Right lobe of liver (tissue), 6 donors: Measurements from ENCODE around the gene HCK. TPM values are rescaled to one million over a fixed set of nuclear protein-coding genes. Genes with fewer than 3 reads are reported as not detected.
A peak's percentile ranks its signal among the peaks of the same experiment; 100 is the strongest.

Experiments used
- ATAC-seq, 4 donors: fragments of 200-7000 bp; cut with Tn5 transposase; one replicate each; pipeline ENCODE4 v1.9.1; 2020; ENCODE audit warnings: mild to moderate bottlenecking in 4 of 4, moderate library complexity in 4 of 4
- DNase-seq, 3 donors: peaks; one replicate each; pipeline ENCODE4 v3.0.0-alpha.2; 2020
- H3K27ac ChIP-seq, 3 donors: fragments of 200-600 bp; one replicate each; pipeline ENCODE4 v1.8.0; 2022
- H3K27me3 ChIP-seq, 2 donors: fragments of 200-600 bp; one replicate each; pipeline ENCODE4 v1.8.0; 2022
- H3K36me3 ChIP-seq, 4 donors: fragments of 200-600 bp; sonication (generic) in 1 of 4; one replicate each; pipeline versions ENCODE4 v1.5.1 to v1.8.0; 2017 to 2022; ENCODE audit warnings: control low read depth in 1 of 4
- H3K4me1 ChIP-seq, 4 donors: fragments of 200-600 bp; sonication (generic) in 1 of 4; one replicate each; pipeline versions ENCODE4 v1.5.1 to v1.8.0; 2017 to 2022; ENCODE audit warnings: control low read depth in 1 of 4
- H3K4me3 ChIP-seq, 3 donors: fragments of 200-600 bp; one replicate each; pipeline ENCODE4 v1.8.0; 2022
- H3K9me3 ChIP-seq, 4 donors: fragments of 200-600 bp; sonication (generic) in 1 of 4; one replicate each; pipeline versions ENCODE4 v1.5.1 to v1.8.0; 2017 to 2022; ENCODE audit warnings: control low read depth in 1 of 4
- POLR2A ChIP-seq: fragments of 450-650 bp; IDR thresholded peaks from one replicate; pipeline ENCODE4 v1.6.1; 2017; ENCODE audit warnings: antibody characterized with exemption, mild to moderate bottlenecking
- WGBS: methylation state at CpG from one replicate; pipeline ENCODE4 v1.1.6; 2018; ENCODE audit warnings: low coverage, low lambda C conversion rate; ENCODE audit not compliant: insufficient coverage; ENCODE audit errors: missing lambda C conversion rate; 5-methylcytosine and 5-hydroxymethylcytosine counted together
- intact Hi-C, 2 donors: fragments of 100-400 bp; cut with DNase I; formaldehyde crosslinking; loops; one replicate each; pipeline versions ENCODE4 v1.11.2 to v1.14.1; 2022
- total RNA-seq, 6 experiments: library from RNA; depleted of rRNA in 2 of 6; stranded (reverse); fragments of >200 nt in 2 of 6; fragmentation: NEBNext Ultra II Directional in 3 of 6; extraction: Animal tissue kit (Norgen Biotek cat#: 25700) in 3 of 6; gene quantifications; one replicate each; pipeline versions ENCODE4 v1.1.0 to v1.2.4, GENCODE V29; 2016 to 2023
- TF ChIP-seq, protein P1 (sequence below), 4 donors: fragments of 200-600 bp in 3 of 4; fragments of 450-650 bp in 1 of 4; IDR thresholded peaks; one replicate each; pipeline versions ENCODE4 v1.5.1 to v1.8.0; 2016 to 2022; ENCODE audit warnings: antibody characterized with exemption in 4 of 4, mild to moderate bottlenecking in 2 of 4
- donor health status: DM: no; HTN: yes; CAD: no.
- donor health status: DM: no; HTN: no; CAD: no.
- donor health status: DM: no; HTN: no; CAD: no.
- donor health status: DM: no; HTN: yes; CAD: no.
- donor health status: DM: no; HTN: yes; CAD: no.

The HCK gene
- total RNA-seq, 6 experiments from 2014 or later = 2.9 to 17.1 (median 5.6) TPM

DNA sequence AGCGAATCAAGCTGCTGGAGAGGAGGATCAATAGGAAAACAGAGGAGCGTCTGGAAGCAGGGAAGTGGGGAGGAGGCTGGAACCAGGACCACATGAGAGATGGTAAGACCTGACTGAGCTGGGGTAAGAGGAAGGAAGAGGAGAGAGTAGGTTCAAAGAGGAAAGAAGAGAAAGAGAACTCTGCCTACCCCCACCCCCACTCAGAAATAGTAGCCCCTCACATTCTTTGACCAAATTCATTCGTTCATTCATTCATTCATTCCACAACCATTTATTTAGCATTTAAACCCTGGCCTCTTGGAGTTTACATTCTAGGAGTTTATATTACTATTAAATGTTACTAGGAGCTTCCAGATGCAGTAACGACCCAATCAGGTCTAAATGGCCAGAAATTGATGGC, 15.8 kb upstream of the HCK start:
- no peak overlapping the region for H3K27ac ChIP-seq

DNA sequence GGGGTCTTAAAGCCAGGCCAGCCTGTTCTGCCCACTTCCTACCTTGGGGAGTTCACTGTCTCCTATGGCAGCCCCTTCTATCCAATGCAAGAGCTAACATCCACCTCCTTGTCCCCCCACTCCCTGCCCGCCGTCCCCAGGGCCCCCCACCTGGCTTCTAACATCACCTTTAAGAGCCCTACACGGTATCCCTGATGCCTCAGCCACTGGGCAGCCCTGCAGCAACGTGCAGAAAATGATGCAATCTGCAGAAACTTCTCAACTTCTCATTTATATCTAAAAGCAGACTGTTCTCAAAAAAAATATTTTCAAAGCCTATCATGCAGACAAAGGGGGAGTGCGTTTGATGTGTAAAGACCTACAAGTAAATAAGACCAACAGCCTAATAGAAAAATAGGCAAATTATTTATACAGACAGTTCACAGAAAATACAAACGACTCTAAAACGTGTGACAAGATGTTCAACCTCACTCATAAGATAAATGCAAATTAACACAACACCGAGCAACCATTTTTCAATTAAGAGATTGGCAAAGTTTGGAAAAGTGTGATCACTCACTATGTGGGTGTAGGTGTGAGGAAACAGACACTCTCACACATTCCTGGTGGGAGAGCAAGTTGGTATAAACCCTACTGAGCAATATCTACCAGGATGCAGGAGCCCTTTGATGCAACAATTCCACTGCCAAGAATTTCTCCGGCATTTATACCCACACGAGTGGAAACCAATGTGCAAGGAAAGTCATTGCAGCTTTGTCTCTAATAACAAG, 15.1 kb upstream of the HCK start:
- intact Hi-C loops = no loop called here
- 30% methylated on average over 10 of the region's 10 CpGs for WGBS
- no peak for ATAC-seq
- Histone ChIP-seq H3K27ac (no peak overlapping the region), H3K9me3 (no peaks in the 10 kb centered on the region), H3K4me3 (no peak overlapping the region), H3K4me1 (no peaks in the 10 kb centered on the region), H3K27me3 (no peaks in the 10 kb centered on the region), H3K36me3 (no peaks in the 10 kb centered on the region)
- TF ChIP-seq POLR2A = no peak
- TF ChIP-seq, protein P1, sequence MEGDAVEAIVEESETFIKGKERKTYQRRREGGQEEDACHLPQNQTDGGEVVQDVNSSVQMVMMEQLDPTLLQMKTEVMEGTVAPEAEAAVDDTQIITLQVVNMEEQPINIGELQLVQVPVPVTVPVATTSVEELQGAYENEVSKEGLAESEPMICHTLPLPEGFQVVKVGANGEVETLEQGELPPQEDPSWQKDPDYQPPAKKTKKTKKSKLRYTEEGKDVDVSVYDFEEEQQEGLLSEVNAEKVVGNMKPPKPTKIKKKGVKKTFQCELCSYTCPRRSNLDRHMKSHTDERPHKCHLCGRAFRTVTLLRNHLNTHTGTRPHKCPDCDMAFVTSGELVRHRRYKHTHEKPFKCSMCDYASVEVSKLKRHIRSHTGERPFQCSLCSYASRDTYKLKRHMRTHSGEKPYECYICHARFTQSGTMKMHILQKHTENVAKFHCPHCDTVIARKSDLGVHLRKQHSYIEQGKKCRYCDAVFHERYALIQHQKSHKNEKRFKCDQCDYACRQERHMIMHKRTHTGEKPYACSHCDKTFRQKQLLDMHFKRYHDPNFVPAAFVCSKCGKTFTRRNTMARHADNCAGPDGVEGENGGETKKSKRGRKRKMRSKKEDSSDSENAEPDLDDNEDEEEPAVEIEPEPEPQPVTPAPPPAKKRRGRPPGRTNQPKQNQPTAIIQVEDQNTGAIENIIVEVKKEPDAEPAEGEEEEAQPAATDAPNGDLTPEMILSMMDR (IDR thresholded peaks at IDR 0.05) = no peak
- DNase-seq = no peak

More for the DNA sequence above, 15.8 kb upstream of the HCK start:
- intact Hi-C loops = no loop called here
- Histone ChIP-seq H3K27me3 (no peaks in the 10 kb centered on the region), H3K4me3 (no peak overlapping the region), H3K36me3 (no peaks in the 10 kb centered on the region), H3K9me3 (no peaks in the 10 kb centered on the region), H3K4me1 (peaks cover 0 to 5% (median 0%) of the 10 kb centered on the region in 4 donors)
- DNase-seq (no peak), ATAC-seq (no peak)
- TF ChIP-seq, protein P1 (IDR thresholded peaks at IDR 0.05) = no peak
- TF ChIP-seq POLR2A = no peak
- 44% methylated on average over 4 of the region's 4 CpGs for WGBS

DNA sequence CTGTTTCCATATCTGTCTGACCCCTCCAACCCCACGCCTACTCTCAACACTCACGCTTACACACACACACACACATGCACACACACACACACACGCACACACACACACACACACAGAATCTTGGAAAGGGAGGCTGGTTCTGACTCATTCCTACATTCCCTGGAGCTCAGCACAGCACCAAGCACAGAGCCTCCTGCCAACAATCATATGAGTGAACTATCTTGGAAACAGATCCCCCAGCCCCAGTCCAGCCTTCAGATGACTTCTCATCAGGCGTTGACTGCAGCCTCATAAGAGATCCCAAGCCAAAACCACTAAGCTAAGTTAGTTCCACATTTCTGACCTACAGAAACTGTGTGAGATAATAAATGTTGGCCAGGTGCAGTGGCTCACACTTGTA, 14.1 kb upstream of the HCK start:
- Histone ChIP-seq H3K4me1 (no peaks in the 10 kb centered on the region), H3K27ac (no peak overlapping the region), H3K4me3 (no peak overlapping the region), H3K27me3 (no peaks in the 10 kb centered on the region), H3K36me3 (no peaks in the 10 kb centered on the region), H3K9me3 (no peaks in the 10 kb centered on the region)
- ATAC-seq = no peak
- no peak for TF ChIP-seq POLR2A
- TF ChIP-seq, protein P1 (IDR thresholded peaks at IDR 0.05) = no peak
- no peak for DNase-seq
- intact Hi-C loops = no loop called here
- 63% methylated on average over 4 of the region's 4 CpGs for WGBS

DNA sequence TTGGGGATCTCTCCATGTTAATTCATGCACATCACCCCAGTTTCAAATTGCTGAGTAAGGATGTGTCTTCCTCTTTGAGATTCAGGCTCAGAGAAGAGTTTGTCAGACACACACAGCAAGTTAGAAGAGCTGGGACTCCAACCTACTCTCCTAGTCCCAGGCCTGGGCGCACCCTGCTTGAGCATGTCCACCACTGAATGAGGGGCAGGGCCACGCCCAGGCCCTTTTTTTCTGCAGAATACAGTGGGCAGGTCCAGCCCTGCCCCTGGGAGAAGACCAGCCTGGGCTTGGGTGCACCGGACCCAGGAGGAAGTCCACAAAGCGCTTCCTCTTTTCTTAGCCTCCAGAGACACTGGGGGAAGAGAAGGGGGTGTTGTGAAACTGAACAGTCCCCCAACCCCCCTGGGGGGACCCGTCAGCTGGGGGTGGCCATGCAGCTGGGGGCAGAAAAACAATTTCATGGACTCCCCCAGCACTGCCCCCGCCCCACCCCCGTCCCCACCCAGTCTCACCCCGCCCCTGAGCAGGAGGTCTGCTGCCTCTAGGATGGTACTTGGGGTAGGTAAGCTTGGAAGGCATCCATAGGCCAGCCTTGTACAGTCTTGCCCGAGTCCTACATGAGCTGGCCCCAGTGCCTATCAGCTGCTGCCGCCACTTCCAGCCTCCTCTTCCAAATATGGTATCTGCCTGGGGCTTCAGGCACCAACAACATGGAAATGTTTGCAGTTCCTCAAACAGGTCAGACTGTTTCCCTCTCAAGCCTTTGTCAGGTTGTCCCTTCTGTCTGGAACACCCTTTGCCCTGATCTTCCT, 11.7 kb upstream of the HCK start:
- no peak for TF ChIP-seq POLR2A
- TF ChIP-seq, protein P1 (IDR thresholded peaks at IDR 0.05) = no peak
- peak in 2 of 3 donors; percentile 58 to 60 for DNase-seq
- 59% methylated on average over 5 of the region's 10 CpGs for WGBS
- H3K9me3 ChIP-seq = no peaks in the 10 kb centered on the region
- no peaks in the 10 kb centered on the region for H3K27me3 ChIP-seq
- no peaks in the 10 kb centered on the region for H3K36me3 ChIP-seq
- ATAC-seq = peak; percentile 75 to 85 (median 80)
- intact Hi-C loops = no loop called here
- peak overlapping the region in 1 of 3 donors; percentile 47 for H3K27ac ChIP-seq
- no peak overlapping the region for H3K4me3 ChIP-seq
- no peaks in the 10 kb centered on the region for H3K4me1 ChIP-seq
